Measurements from ENCODE around the gene CCDC43. TPM values are rescaled to one million over a fixed set of nuclear protein-coding genes. Genes with fewer than 3 reads are reported as not detected.

CCDC43 gene
- total and polyA plus RNA-seq, 2 of the 13 experiments (the other 11 are each of a cell fraction or from before 2014, with no cell fraction given), result 17.5 to 94.8 TPM

DNA sequence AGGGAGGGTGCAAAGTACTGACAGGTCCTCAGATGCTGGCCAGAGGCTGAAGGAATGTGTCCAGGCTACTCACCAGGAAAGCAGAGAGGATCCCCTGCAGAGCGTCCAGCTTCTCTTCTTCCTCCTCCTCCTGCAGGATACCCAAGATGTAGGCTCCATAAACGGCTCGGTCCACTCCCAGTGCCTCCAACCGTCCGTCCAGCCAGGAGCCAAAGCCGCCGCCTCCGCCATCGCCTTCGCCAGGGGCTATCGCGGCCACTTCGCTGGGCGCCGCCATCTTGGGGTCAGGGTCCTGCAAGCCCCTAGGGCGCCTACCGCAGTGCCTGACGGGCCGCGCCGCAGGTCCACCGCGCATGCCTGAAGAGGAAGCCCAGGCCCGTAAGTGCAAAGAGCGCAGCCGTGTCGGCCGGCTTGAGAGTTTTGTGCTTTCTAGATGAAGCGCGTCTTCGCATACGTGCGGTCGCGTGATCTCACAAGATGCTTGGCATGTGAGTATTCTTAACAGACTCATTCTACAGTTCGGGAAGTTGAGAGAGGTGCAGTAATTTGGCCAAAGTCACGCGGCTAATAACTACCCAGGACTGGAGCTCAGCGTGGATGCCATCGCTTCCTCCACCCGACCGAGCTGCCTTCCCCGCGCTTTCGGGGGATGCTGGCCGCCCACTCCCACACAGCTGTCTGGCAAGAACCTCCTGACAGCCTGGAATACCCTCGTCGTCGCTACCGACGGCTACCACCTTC, at the start of gene CCDC43 (continued):
- TF ChIP-seq, protein P1, sequence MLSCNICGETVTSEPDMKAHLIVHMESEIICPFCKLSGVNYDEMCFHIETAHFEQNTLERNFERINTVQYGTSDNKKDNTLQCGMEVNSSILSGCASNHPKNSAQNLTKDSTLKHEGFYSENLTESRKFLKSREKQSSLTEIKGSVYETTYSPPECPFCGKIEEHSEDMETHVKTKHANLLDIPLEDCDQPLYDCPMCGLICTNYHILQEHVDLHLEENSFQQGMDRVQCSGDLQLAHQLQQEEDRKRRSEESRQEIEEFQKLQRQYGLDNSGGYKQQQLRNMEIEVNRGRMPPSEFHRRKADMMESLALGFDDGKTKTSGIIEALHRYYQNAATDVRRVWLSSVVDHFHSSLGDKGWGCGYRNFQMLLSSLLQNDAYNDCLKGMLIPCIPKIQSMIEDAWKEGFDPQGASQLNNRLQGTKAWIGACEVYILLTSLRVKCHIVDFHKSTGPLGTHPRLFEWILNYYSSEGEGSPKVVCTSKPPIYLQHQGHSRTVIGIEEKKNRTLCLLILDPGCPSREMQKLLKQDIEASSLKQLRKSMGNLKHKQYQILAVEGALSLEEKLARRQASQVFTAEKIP (CRISPR knock-in tag; IDR thresholded peaks at IDR 0.05; ENCODE audit: borderline replicate concordance), result no peak
- TF ChIP-seq KLF15 (CRISPR knock-in tag; IDR thresholded peaks at IDR 0.05; ENCODE audit: borderline replicate concordance) (no peak), ZIK1 (CRISPR knock-in tag; IDR thresholded peaks at IDR 0.05; ENCODE audit: borderline replicate concordance, low read depth) (peak; percentile 97), HNRNPUL1 (IDR thresholded peaks at IDR 0.05; ENCODE audit: low read depth, low read length) (no peak), ZNF329 (CRISPR knock-in tag; IDR thresholded peaks at IDR 0.05; ENCODE audit: low read depth) (0 out of 2 replicates have a peak, but pooled peaks have one; percentile 68), NFYB (CRISPR knock-in tag; IDR thresholded peaks at IDR 0.05) (peak; percentile 41; the same call in 1 of the 2 replicates), PAWR (CRISPR knock-in tag; IDR thresholded peaks at IDR 0.05; ENCODE audit: borderline replicate concordance) (no peak), ZBTB3 (CRISPR knock-in tag; IDR thresholded peaks at IDR 0.05; ENCODE audit: borderline replicate concordance, low read depth) (no peak), POGZ (CRISPR knock-in tag; IDR thresholded peaks at IDR 0.05) (peak; percentile 93), ZFP82 (CRISPR knock-in tag; IDR thresholded peaks at IDR 0.05; ENCODE audit: borderline replicate concordance) (peak; percentile 95; the same call in 1 of the 2 replicates), CBX5 (CRISPR knock-in tag; IDR thresholded peaks at IDR 0.05; ENCODE audit: borderline replicate concordance) (peak; percentile 62; the same call in 1 of the 2 replicates), ZNF234 (CRISPR knock-in tag; conservative IDR thresholded peaks at IDR 0.05) (0 out of 2 replicates have a peak, but pooled peaks have one; percentile 52), TRIM24 (CRISPR knock-in tag; IDR thresholded peaks at IDR 0.05) (no peak), PPARG (CRISPR knock-in tag; conservative IDR thresholded peaks at IDR 0.05) (no peak; the same call in 1 of the 2 replicates), ZNF282 (IDR thresholded peaks at IDR 0.05; ENCODE audit: partially characterized antibody) (no peak), ZFP36 (IDR thresholded peaks at IDR 0.05; ENCODE audit: borderline replicate concordance, low read depth, low read length, partially characterized antibody) (no peak), RFX1 (IDR thresholded peaks at IDR 0.05) (no peak; the same call in 1 of the 2 replicates), MAF1 (CRISPR knock-in tag; IDR thresholded peaks at IDR 0.05; ENCODE audit: borderline replicate concordance) (no peak; the same call in 1 of the 2 replicates), ZFP1 (CRISPR knock-in tag; IDR thresholded peaks at IDR 0.05) (no peak), HOXA5 (CRISPR knock-in tag; IDR thresholded peaks at IDR 0.05) (peak; percentile 69)
- TF ChIP-seq, protein P2, sequence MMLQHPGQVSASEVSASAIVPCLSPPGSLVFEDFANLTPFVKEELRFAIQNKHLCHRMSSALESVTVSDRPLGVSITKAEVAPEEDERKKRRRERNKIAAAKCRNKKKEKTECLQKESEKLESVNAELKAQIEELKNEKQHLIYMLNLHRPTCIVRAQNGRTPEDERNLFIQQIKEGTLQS (CRISPR knock-in tag; IDR thresholded peaks at IDR 0.05), result no peak; the same call in none of the 2 replicates
- TF ChIP-seq, protein P3, sequence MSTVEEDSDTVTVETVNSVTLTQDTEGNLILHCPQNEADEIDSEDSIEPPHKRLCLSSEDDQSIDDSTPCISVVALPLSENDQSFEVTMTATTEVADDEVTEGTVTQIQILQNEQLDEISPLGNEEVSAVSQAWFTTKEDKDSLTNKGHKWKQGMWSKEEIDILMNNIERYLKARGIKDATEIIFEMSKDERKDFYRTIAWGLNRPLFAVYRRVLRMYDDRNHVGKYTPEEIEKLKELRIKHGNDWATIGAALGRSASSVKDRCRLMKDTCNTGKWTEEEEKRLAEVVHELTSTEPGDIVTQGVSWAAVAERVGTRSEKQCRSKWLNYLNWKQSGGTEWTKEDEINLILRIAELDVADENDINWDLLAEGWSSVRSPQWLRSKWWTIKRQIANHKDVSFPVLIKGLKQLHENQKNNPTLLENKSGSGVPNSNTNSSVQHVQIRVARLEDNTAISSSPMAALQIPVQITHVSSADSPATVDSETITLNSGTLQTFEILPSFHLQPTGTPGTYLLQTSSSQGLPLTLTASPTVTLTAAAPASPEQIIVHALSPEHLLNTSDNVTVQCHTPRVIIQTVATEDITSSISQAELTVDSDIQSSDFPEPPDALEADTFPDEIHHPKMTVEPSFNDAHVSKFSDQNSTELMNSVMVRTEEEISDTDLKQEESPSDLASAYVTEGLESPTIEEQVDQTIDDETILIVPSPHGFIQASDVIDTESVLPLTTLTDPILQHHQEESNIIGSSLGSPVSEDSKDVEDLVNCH (CRISPR knock-in tag; IDR thresholded peaks at IDR 0.05), result no peak
